ELF-1 (cell line): Measurements from ENCODE around the gene RBM38.

Experiments
- DNase-seq: peaks from one replicate; pipeline ENCODE4 v3.0.0-alpha.2; 2016; ENCODE audit warnings: low read depth, low spot score

Gene RBM38

GRCh38 chr20:57451431-57451794 lies 60.2 kb downstream of the RBM38 start:
- DNase-seq = no peak

GRCh38 chr20:57451795-57452661 lies 60.8 kb downstream of the RBM38 start:
- DNase-seq = no peak

- no peak for DNase-seq
Measured at GRCh38 chr20:57455386-57455785, 64.2 kb downstream of the RBM38 start.

GRCh38 chr20:57456116-57456515 lies 64.9 kb downstream of the RBM38 start:
- DNase-seq = no peak

- no peak for DNase-seq
Measured at GRCh38 chr20:57457243-57458095, 66.3 kb downstream of the RBM38 start.

- no peak for DNase-seq
Measured at GRCh38 chr20:57458400-57459160, 67.4 kb downstream of the RBM38 start.
